HFF-Myc (cell line): ENCODE data around the gene GON7.

Experiments
- DNase-seq: peaks from one replicate; pipeline ENCODE4 v3.0.0-alpha.2; 2011; ENCODE audit warnings: low read depth; ENCODE audit errors: extremely low read depth
- H3K4me3 ChIP-seq: replicated peaks from 2 replicates; pipeline ENCODE4 v1.5.1; 2011; ENCODE audit warnings: low read depth, mild to moderate bottlenecking, control low read depth, low read length
- TF ChIP-seq, protein P1 (sequence below): IDR thresholded peaks from 2 replicates; pipeline ENCODE4 v1.5.1; 2012; ENCODE audit warnings: mild to moderate bottlenecking, low read depth, low read length, control low read depth; ENCODE audit errors: missing control alignments

The GON7 gene, protein sequence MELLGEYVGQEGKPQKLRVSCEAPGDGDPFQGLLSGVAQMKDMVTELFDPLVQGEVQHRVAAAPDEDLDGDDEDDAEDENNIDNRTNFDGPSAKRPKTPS

DNA sequence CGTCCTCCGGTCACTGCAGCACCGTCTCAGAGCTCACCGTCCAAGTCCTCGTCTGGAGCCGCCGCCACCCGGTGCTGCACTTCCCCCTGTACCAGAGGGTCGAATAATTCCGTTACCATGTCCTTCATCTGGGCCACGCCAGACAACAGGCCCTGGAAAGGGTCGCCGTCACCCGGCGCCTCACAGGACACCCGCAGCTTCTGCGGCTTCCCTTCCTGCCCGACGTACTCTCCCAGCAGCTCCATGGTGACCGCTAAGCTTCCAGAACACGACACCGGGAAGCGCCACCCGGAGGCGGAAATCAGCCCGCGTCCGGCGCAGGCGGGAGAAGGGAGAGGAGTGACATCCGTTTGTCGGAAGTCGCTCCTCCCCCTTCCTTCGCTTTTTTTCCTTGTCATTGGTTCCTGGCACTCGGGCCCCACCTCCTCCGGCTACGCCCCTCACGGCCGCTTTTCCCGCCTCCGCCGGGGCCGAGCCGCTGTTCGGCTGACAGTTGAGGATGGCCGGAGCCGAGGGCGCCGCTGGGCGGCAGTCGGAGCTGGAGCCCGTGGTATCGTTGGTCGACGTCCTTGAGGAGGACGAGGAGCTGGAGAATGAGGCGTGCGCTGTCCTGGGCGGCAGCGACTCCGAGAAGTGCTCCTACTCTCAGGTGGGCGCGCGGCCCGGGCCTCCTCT is at the start of gene GON7, which contains the start of gene UBR7:
TSS of gene GON7 (minus strand) at position 273 of the 675 bp plus-strand sequence. CDS start at position 245, 28 bp downstream.
TSS of gene UBR7 (plus strand) at position 464 of the 675 bp plus-strand sequence. CDS start at position 500, 36 bp downstream.
- TF ChIP-seq, protein P1, sequence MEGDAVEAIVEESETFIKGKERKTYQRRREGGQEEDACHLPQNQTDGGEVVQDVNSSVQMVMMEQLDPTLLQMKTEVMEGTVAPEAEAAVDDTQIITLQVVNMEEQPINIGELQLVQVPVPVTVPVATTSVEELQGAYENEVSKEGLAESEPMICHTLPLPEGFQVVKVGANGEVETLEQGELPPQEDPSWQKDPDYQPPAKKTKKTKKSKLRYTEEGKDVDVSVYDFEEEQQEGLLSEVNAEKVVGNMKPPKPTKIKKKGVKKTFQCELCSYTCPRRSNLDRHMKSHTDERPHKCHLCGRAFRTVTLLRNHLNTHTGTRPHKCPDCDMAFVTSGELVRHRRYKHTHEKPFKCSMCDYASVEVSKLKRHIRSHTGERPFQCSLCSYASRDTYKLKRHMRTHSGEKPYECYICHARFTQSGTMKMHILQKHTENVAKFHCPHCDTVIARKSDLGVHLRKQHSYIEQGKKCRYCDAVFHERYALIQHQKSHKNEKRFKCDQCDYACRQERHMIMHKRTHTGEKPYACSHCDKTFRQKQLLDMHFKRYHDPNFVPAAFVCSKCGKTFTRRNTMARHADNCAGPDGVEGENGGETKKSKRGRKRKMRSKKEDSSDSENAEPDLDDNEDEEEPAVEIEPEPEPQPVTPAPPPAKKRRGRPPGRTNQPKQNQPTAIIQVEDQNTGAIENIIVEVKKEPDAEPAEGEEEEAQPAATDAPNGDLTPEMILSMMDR: no peak
- H3K4me3 ChIP-seq: peak within 1 kb of the TSS; percentile 69
- peak; percentile 93 for DNase-seq

DNA sequence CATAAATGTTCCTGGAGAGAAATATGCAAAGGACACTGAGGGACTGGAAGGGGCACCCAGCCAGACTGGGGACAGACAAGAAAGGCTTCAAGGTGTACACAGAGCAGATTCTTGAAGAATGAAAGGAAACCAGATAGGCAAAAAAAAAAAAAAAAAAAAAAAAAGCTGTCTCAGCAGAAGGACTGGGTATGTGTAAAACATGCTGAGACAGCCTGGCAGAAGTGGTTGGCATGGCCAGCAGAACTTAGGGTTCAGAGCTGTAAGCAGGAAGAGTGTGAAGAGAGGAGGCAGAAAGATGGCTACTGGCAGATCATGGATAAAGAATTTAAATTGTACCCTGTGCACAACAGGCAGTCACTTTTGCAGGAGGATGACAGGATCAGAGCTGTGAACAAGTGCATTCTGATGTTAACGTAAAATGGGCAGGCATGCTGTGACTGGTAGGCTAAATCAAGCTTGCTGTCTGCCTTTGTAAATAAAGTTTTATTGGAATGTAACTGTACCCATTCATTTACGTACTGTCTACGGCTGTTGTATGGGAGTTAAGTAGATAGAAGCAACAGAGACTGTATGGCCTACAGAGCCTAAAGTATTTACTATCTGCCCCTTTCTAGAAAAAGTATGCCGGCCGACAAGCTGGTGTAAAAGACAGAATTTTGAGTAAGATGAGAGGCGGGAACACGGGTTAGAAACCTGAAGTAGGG is 42.4 kb upstream of the GON7 start:
- DNase-seq: no peak
- TF ChIP-seq, protein P1: no peak

DNA sequence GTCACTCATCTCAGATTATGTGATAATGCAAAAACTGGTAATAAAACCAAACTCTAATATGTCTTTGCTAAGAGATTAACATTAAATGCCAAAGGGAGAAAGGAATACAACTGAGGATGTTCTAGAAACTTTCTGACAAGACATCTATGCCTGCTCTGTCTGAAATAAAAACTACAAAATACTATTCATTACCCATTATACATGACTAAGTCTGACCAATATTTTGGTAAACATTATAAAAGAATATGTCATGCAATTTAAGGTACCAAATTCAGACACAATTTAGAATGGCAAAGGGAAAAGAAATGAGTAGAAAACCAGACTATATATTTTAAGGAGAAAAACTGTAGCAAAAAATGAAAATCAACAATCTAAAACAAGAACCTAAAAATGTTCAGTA is 39.7 kb upstream of the GON7 start:
- H3K4me3 ChIP-seq: no peak overlapping the region
- no peak for DNase-seq
- TF ChIP-seq, protein P1: no peak

More for the DNA sequence above, 42.4 kb upstream of the GON7 start:
- no peak overlapping the region for H3K4me3 ChIP-seq

DNA sequence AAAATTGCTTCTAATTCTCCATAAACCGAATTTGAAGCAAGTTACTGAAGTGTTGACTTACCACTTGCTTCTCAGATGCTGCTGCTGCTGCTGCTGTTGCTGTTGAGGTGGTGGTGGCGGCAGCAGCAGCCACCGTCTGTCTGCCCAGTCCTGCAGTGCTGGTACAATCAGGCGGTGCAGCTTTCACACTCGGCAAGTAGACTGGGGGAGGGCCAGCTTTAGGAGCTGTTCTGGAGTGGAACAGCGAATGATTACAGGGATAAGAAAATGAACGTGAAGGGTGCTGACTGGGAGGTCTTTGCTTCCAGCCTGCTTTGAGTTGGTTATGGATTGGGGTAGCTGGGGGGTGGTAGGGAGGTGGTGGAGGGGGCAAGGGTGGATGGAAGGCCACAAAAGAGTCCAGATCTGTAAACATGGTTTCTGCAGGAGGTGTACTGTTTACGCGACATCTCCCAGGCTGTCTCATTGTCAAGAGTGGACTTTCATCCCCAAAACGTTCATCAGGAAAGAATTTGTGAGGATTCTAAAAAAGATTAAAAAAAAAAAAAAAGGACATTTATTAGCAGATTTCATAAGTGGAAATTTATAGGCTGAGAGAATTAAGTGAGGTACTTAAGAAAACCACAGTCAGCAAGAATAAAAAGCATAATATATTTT is 39.0 kb upstream of the GON7 start:
- no peak overlapping the region for H3K4me3 ChIP-seq
- TF ChIP-seq, protein P1: no peak
- DNase-seq: no peak

DNA sequence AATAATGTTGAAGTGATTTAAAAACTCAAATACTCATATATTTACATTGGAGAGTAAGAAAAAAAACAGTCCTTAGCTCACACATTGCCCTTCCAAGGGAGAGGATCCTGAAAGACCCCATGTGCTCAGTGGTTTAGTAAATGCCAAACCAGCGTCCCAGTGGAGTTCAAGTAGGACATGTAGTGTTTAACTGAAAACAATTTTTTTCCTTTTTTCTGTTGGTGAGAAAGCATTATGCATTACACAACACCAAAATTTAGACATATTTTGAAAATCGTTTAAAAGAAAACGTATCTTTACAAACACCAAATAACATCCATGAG is 33.8 kb upstream of the GON7 start:
- H3K4me3 ChIP-seq: no peak overlapping the region
- DNase-seq: no peak
- TF ChIP-seq, protein P1: no peak

DNA sequence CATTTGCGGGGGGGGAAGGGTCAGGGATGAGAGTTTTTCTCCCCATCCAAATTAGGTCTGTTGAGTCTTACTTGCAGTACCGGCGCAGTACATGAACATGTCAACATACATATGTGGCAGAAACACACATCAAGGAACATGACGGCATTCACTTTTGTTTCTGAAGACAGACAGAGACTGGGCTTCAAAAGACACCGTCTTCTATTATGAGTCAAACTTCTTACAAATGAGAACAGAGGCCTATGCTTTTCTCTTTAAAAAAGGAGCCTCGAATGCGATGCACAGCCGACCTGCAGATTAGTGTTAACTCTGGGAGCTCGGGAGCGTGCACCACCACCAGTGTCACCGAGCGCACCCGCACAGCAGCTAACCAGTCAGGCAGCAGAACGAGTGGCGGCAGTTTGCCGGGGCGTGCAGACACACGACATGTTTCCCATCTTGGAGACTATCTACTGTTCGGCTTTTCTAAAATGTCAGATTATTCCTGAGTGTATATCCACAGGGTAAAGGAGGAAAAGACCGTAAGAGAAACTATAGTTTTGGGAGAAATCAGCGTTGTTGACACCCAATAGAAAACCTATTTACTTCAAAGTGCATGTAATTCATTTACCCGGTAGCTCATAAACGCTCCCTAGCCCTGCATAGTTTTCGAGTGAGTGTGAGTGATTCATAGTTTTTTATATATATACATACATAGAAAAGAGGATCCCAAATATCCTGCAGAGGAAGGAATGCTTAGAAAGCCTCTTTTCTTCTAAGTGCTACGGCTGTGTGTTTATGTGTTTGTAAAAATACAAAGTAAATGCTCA is 33.2 kb upstream of the GON7 start:
- no peak overlapping the region for H3K4me3 ChIP-seq
- TF ChIP-seq, protein P1: no peak
- peak; percentile 64 for DNase-seq
